ENCODE data around the gene HDGFL1.

The HDGFL1 gene

GRCh38 chr6:22614547-22614946, 45.2 kb downstream of the HDGFL1 start (continued):
- TF ChIP-seq, protein P1, sequence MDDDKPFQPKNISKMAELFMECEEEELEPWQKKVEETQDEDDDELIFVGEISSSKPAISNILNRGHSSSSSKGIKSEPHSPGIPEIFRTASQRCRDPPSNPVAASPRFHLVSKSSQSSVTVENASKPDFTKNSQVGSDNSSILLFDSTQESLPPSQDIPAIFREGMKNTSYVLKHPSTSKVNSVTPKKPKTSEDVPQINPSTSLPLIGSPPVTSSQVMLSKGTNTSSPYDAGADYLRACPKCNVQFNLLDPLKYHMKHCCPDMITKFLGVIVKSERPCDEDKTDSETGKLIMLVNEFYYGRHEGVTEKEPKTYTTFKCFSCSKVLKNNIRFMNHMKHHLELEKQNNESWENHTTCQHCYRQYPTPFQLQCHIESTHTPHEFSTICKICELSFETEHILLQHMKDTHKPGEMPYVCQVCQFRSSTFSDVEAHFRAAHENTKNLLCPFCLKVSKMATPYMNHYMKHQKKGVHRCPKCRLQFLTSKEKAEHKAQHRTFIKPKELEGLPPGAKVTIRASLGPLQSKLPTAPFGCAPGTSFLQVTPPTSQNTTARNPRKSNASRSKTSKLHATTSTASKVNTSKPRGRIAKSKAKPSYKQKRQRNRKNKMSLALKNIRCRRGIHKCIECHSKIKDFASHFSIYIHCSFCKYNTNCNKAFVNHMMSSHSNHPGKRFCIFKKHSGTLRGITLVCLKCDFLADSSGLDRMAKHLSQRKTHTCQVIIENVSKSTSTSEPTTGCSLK (tag by site-specific recombination; IDR thresholded peaks at IDR 0.05), result no peak
- TF ChIP-seq SP3 (tag by site-specific recombination; IDR thresholded peaks at IDR 0.05), result no peak

- Histone ChIP-seq H3K4me1 (ENCODE audit: control insufficient read depth, insufficient read depth, low read length) (no peaks in the 10 kb centered on the region), H3K4me3 (ENCODE audit: low read depth, low read length) (no peak overlapping the region), H3K36me3 (ENCODE audit: control insufficient read depth in 2 of 2, insufficient read depth in 1 of 2, low read length in 2 of 2) (no peaks in the 10 kb centered on the region), H3K9me3 (ENCODE audit: control insufficient read depth, insufficient read depth, low read depth, low read length) (no peaks in the 10 kb centered on the region), H3K27ac (ENCODE audit: extremely low read depth, low read depth, low read length) (no peak overlapping the region)
- no peak for TF ChIP-seq ZNF701 (tag by site-specific recombination; IDR thresholded peaks at IDR 0.05)
- TF ChIP-seq ZNF76 (tag by site-specific recombination; IDR thresholded peaks at IDR 0.05; ENCODE audit: borderline replicate concordance, low read depth), result no peak
- TF ChIP-seq ZNF692 (tag by site-specific recombination; IDR thresholded peaks at IDR 0.05), result no peak
- CTCF ChIA-PET, result no interaction called here
- POLR2A ChIA-PET, result no interaction called here
Measured at GRCh38 chr6:22621028-22621427, 51.7 kb downstream of the HDGFL1 start.

All from HEK293 (cell line).